NCI-H2171 treated with DMSO at 0.1 percent for 48 hours (cell line): ENCODE data around the gene CHCHD4.
"Not testable (repeated sequence)": the region's sequence is repeated elsewhere in the genome, so short reads cannot be mapped to it uniquely, and the experiment has no call there.

ENCODE experiments used
- DNase-seq: peaks from one replicate; lab custom pipeline; 2025; lab: John Stamatoyannopoulos, UW

The CHCHD4 gene

DNA sequence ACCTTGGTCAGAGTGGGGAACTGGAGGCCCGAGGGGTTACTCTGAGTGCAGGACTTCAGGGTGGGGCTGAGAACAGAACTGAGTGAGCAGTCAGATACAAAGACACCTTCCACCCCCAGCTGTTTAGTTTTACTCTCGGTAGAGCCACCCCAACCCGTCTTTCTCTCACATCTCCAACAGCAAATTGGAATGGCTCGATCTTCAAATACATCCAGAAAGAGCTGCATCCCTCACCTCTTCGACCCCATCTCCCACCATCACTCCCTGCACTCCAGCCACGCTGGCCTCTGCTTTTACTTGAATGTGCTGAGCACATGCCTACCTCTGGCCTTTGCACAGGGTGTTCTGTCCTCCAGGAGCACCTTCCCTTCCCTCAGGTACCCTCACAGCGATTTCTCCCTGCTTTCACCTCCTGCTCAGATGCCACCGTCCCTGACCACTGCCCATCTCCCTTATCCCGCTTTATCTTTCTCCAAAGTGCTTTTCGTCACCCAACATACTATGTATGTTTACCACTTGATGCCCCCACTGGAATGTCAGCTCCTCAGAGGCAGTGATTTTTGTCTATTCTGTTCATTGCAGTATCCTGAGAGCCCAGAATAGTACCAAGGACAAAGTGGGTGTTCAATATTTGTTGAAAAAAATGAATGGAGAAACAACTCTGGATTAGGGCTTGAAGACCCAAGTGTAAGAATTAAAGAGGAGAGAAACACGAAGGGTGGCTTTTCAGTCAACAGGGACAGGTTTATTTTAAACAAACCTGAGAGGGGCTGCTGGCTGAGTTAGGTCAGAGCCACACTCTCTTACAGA, 4.4 kb downstream of the CHCHD4 start:
- no peak for DNase-seq

DNA sequence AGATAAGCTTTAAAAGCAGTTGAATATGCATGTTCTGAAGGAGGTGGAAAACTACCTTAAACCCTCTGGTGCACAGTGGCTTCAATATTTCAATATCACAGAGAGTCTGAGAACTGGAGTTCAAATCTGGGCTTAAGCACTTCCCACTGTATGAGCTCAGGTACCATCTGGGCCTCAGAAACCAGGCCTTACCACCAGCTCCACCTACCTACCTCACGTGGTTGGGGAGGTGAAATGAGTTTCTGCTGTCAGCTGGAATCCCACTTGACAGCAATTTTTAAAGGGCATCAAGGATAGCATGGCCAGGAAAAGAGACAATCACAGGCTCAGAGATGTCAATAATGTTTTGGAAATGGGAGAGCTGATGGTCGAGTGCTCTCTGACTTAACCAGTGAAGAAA, 5.0 kb downstream of the CHCHD4 start:
- DNase-seq, result no peak

- no peak for DNase-seq
Measured at GRCh38 chr3:14118400-14119381, 6.0 kb downstream of the CHCHD4 start.

DNA sequence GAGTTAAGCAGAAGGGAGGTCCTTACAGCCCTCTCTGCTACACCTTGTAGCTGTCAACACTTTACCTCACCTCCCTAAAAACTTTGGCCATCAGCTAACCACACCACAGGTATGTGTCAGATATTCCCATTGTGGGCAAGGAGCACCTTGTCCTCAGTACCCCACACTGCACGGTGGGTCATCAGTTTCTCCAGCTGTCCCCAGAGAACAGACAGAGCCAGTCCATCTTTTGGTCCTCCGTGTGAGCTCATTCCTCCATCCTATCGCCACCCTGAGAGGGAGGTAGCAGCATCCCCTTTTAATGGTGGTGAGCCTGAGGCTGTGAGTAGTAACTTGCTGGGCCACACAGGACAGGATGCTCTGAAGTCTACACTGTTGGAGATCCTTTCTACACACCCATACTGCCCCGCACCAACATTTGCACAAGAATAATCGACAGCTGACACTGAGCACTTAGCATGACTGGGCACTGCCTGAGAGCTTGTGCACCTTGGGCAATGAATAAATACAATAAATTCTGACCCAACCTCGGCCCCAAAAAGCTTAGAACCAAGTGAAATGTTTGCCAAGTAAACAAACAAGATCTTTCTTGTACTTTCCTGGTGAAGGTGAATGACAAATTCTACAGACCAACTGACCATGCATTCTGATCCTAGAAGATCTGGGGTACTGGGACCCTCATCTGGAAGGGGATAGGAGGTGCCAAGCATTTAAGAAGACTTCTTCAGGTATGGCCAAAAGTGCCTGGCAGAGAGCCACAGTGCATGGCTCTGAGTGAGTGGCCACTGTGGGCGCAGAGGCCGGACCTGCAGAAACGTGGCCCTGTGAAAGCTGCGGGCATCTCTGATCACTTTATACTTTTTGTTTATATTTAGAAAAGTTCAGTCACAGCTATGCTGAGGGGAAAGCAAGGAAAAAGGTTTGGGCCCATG, 6.9 kb downstream of the CHCHD4 start:
- no peak for DNase-seq

DNA sequence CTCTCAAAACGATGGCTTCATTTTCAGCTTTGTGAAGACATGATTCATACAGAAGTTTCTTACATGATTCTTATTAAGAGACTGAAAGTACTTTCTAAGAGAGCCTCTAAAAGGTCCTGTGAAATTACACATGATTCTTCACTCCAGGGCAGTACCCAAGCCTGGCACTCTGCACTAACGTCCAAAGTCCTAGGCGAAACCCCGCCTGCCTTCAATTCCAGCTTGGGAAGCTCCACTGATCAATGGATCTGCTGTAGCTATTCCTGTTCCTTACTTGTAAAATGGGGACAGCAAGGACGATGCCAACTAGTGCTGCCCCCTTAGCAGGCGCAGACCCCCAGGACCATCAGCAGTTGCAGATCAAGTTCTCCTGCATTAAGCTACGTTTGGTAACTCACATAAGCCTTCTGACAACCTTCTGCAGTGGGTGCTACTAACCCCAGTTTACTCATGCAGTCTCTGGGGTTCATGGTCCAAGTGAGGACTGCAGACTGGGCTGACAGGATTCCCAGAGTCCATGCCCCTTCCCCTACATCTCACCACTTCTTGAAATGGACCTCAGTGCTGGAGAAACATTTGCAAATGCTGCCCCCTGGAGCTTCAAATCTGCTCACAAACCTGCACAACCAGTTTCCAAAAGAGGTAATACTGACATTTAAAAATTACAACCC, 10.6 kb downstream of the CHCHD4 start:
- no peak for DNase-seq

DNA sequence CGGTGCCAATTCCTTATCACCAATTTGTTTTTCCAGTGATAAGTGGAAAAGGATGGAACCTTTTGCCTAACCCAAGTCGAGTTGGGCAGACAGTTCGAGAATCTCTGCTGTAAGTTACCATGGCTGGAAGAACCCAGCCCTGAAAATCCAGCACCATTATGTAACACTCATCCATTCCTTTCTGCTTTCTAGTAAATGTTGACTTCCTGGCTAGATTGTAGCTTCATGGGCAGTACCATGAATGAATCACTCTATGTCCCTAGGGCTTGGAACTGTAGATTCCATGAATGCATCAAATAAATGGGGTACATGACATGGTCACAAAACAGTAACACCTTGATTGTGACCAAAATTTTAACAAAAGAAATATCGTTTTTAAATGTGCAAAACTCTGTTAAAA, 14.0 kb downstream of the CHCHD4 start:
- no peak for DNase-seq

DNA sequence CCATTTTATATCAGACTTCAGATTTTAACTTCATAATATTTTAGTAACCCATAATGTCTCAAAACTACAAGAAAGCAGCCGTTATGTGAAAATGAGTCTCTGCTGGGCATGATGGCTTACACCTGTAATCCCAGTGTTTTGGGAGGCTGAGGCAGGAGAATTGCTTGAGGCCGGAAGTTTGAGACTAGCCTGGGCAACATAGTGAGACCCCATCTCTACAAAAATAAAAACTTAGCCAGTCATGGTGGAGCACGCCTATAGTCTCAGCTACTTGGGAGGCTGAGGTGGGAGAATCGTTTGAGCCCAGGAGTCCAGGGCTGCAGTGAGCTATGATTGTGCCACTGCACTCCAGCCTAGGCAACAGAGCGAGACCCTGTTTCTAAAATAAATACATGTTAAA, 14.8 kb downstream of the CHCHD4 start:
- DNase-seq, result not testable (repeated sequence)

- DNase-seq, result no peak
Measured at GRCh38 chr3:14097616-14098391, 26.9 kb downstream of the CHCHD4 start.

DNA sequence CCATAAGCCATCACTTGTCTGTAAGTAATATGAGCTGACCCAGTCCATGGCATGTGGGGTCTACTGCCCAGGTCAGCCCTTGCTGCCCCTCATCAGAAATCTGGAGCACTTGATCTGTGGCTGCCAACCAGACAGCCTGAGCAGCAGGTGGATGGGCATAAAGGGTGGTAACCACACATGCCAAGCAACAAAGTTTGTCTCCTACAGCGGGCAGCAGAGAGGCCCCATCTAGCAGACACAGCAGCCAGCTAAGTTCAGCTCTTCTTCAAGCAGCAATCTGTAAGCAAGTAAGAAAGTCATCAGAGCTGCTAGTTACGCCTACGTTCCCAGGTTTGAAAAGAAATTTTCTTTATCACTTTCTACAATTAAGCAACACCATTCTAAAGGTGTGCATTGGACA, 27.9 kb downstream of the CHCHD4 start:
- DNase-seq, result no peak

- no peak for DNase-seq
Measured at GRCh38 chr3:14093831-14094230, 30.8 kb downstream of the CHCHD4 start.

GRCh38 chr3:14092464-14092863, 32.2 kb downstream of the CHCHD4 start:
- DNase-seq, result no peak

GRCh38 chr3:14091959-14092358, 32.7 kb downstream of the CHCHD4 start:
- not testable (repeated sequence) for DNase-seq

GRCh38 chr3:14087461-14087860, 37.2 kb downstream of the CHCHD4 start:
- not testable (repeated sequence) for DNase-seq

- DNase-seq, result no peak
Measured at GRCh38 chr3:14082108-14082657, 42.5 kb downstream of the CHCHD4 start.

DNA sequence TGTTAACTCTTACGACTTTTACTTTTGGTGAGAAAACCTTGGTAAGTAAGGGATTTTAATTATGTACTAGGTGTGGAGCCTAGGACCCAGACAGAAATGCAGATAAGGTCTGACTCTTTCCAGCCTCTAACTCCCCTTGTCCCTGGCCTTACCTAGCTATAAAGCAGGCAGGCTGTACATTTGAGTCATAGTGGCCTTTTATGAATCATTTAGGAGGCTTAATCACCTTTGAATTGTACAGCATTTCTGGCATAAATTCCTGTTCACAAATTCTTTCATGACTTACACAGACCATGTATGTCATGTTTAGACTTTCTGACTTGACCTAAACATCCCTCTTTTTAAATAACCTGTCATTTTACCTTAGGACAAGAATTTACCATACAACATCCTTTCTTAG, 47.4 kb downstream of the CHCHD4 start:
- no peak for DNase-seq

DNA sequence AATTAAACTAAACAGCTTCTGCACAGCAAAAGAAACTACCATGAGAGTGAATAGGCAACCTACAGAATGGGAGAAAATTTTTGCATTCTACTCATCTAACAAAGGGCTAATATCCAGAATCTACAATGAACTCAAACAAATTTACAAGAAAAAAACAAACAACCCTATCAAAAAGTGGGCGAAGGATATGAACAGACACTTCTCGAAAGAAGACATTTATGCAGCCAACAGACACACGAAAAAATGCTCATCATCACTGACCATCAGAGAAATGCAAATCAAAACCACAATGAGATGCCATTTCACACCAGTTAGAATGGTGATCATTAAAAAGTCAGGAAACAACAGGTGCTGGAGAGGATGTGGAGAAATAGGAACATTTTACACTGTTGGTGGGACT, 49.4 kb downstream of the CHCHD4 start:
- DNase-seq, result not testable (repeated sequence)

GRCh38 chr3:14064910-14065309, 59.8 kb downstream of the CHCHD4 start:
- DNase-seq, result no peak

GRCh38 chr3:14063152-14063551, 61.5 kb downstream of the CHCHD4 start:
- DNase-seq, result no peak
